AG09309 (cell line): ENCODE measurements around the gene UAP1.

Source experiments
- DNase-seq: peaks from one replicate; pipeline ENCODE4 v3.0.0-alpha.2; 2010; ENCODE audit warnings: low read depth
- H3K4me3 ChIP-seq: 2 replicates; pipeline ENCODE4 v1.5.1; 2011; ENCODE audit warnings: mild to moderate bottlenecking, low read depth, low read length, moderate library complexity; ENCODE audit not compliant: control insufficient read depth
- TF ChIP-seq, protein P1 (sequence below): IDR thresholded peaks from 2 replicates; pipeline ENCODE4 v1.5.1; 2011; ENCODE audit warnings: mild to moderate bottlenecking, low read depth, low read length, inconsistent platforms; ENCODE audit not compliant: insufficient read depth, control insufficient read depth; ENCODE audit errors: missing control alignments

UAP1 gene

DNA sequence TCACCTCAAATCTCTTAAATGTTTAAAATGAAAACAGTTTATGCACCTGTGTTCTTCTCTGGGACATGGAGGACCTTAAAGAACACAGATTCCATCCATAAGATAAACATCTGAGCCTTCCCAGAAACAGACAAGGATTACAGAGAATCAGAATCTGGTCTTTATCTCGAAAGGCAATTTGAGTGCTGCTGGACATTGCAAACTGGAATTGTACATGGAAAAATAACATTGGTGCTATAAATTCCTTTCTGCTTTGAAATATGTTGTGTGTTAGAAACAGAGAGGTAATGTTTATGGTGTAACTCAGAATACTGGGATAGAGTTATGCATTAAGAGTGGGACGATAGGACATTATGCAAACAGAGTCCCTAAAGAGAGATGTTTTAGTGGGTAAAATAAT is 64.2 kb downstream of the UAP1 start:
- TF ChIP-seq, protein P1, sequence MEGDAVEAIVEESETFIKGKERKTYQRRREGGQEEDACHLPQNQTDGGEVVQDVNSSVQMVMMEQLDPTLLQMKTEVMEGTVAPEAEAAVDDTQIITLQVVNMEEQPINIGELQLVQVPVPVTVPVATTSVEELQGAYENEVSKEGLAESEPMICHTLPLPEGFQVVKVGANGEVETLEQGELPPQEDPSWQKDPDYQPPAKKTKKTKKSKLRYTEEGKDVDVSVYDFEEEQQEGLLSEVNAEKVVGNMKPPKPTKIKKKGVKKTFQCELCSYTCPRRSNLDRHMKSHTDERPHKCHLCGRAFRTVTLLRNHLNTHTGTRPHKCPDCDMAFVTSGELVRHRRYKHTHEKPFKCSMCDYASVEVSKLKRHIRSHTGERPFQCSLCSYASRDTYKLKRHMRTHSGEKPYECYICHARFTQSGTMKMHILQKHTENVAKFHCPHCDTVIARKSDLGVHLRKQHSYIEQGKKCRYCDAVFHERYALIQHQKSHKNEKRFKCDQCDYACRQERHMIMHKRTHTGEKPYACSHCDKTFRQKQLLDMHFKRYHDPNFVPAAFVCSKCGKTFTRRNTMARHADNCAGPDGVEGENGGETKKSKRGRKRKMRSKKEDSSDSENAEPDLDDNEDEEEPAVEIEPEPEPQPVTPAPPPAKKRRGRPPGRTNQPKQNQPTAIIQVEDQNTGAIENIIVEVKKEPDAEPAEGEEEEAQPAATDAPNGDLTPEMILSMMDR = no peak
- DNase-seq = no peak
- no peak overlapping the region for H3K4me3 ChIP-seq

DNA sequence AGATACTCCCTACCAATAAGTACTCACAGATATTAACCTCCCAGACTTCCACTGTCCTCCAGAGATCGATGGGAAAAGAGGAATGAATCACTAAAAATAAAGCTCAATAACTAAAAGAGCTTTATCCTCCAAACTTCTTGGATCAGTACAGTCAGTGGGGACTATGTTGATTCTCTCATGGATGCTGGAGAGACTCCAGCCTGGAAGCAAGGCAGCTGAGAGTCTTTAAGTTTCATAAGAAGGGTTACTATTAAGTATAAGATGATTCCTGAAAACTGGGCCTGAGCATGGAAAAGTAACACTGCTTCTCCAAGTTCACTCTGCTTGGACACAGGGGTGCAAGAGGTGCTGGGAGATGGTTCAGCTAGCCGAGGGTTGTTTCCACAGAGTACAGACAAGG is 64.6 kb downstream of the UAP1 start:
- DNase-seq = no peak
- TF ChIP-seq, protein P1 = no peak
- no peak overlapping the region for H3K4me3 ChIP-seq

DNA sequence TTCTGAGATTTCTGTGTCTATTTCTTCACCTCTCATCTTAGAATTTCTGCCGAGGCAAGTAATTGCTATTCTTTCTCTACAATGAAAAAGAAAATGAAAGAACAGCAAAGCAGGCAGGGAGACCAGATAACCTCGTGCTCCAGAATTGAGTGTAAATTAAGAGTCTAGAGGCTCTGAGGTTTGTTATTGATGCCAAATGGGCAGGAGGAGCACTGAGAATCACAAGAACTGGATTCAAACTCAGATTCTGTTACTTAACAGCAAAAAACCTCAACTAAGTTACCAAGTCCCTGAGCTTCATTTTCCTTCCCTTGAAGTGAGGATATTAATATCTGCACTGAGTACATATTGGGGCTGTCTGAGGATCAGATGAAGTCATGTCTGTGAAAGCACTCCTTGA is 65.2 kb downstream of the UAP1 start:
- TF ChIP-seq, protein P1 = no peak
- no peak overlapping the region; the same call in 1 of the 2 replicates for H3K4me3 ChIP-seq
- DNase-seq = no peak

DNA sequence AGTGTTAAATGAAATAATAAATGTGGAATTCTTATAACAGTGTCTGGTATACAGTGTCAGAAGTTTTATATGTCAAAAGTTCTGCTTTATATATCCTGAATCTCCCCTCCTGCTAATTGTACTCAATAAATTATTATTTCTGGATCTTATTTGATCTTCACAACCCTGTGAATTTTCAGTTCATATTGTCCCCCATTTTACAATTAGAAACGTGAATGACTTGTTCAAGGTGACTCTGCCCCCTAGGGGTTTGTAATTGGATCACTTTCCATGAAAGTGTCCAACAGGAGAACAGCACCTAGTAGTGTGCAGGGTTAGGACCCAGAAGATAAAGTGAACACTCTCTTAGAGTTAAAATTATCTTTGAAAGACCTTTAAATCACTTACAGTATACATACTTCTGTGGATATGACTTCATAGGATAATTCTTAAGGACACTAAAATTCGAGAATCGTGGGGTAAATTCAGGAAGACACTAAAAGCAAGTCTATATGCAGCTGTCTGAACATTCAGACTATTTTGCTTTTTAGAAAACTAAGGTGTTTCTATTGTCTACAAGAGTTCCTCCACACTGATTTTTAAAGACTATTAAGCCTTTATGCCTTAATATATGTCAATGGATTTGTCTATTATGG is 66.3 kb downstream of the UAP1 start:
- no peak for DNase-seq
- TF ChIP-seq, protein P1 = peak; percentile 55
- no peak overlapping the region for H3K4me3 ChIP-seq

DNA sequence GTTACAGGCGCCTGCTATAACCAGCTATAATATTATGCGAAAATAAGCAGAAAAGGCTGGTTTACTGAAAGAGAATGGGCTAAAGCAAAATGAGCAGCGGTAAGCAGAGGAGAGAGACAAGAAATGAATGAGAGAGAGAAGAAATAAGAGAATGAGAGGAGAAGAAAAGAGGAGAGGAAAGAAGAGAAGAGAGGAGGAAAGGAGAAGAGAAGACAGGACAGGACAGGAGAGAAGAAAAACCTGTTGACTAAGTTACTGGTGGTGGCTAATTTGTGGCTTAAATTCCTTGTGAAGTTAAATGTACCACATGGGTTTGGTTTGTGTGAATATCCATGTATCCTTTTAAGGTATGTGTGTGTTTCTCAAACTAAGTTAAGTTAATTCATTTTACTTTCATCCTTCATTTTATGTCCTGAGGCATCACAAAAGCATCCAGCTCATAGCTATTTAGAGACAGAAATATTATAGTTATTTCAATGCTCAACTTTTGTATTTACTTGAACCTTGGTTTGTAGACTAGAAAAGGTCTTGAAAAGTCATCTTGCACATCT is 67.6 kb downstream of the UAP1 start:
- no peak for DNase-seq
- TF ChIP-seq, protein P1 = no peak
- no peak overlapping the region for H3K4me3 ChIP-seq

DNA sequence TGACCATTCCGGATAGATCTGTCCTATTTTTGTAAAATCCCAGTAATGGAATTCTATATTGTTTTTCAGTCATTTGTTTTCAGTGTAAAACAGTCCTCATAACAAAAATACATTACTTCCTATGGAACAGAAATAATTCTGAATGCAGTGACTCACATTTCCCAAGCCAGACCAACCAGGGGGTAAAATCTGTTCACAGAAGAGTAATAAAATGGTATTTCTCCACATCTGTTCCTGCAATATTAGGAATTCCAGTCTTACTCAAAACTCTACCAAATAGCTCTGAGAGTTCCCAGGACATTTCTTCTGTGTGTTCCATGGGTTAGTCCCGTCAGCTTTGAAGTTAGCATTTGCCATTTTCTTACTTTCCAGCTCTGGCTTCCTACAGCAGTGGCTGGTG is 68.1 kb downstream of the UAP1 start:
- TF ChIP-seq, protein P1 = no peak
- H3K4me3 ChIP-seq = no peak overlapping the region
- peak; percentile 67 for DNase-seq

DNA sequence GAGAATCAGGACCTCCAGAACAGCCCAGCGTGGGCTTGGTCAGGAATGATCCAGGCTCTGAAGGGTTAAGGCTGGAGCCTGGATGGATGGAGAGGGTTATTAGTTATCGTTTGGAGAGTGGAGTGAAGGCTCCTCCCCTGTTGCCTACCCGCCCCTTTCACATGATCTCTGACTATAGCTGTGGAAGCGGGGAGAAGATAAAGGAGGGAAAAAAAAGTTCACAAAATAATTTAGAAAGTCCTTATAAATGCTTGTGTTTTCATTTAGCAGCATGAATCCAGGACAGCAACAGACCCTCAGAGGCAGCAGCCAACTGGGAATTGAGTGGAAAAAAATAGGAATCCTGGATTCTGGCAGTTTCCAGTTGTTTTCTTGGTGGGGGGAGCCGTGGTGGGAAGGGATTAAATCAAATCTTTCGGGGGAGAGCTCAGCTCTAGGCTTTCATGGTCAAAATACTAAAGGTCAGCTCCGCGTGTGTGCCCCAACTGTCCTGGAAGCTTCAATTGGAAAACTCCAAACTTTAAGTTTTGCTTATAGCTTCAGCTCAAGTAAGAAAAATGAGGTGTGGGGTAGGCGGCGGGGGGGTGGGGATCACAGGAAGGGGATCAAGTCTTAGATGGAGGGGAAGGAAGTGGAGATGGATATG is 70.1 kb downstream of the UAP1 start:
- no peak for DNase-seq
- TF ChIP-seq, protein P1 = no peak
- H3K4me3 ChIP-seq = peak overlapping the region; percentile 85
